GM12878 (cell line): ENCODE measurements around the gene SPATS2L. TPM values are rescaled to one million over a fixed set of nuclear protein-coding genes. Genes with fewer than 3 reads are reported as not detected.

Source experiments
- ATAC-seq: fragments of 200-7000 bp; cut with Tn5 transposase; 3 replicates; pipeline ENCODE4 v1.9.1; 2020; ENCODE audit warnings: mild to moderate bottlenecking, moderate library complexity
- BruUV-seq: library from RNA; stranded (reverse); fragments of 400-500 nt; replicated peaks from 2 replicates; lab custom pipeline; 2021; lab: Mats Ljungman, UMichigan
- CTCF ChIA-PET: fragments of 300-600 bp; sonication (Branson Sonifier 250); formaldehyde crosslinking; extraction: SDS; loops from one replicate; lab custom pipeline; 2021; ENCODE audit warnings: inconsistent platforms; lab: Yijun Ruan, JAX
- POLR2A ChIA-PET: fragments of 350-600 bp; formaldehyde crosslinking; extraction: SDS; loops from one replicate; lab custom pipeline; 2021; ENCODE audit warnings: inconsistent platforms; lab: Charles Lee
- RAD21 ChIA-PET: fragments of 300-600 bp; sonication (Branson Sonifier 250); formaldehyde crosslinking; loops from one replicate; lab custom pipeline; 2023; ENCODE audit warnings: antibody characterized with exemption; ENCODE audit not compliant: unreplicated experiment; lab: Charles Lee
- SMC1A ChIA-PET: fragments of 300-600 bp; sonication (Branson Sonifier 250); formaldehyde crosslinking; loops from one replicate; lab custom pipeline; 2023; ENCODE audit not compliant: unreplicated experiment, uncharacterized antibody; lab: Charles Lee
- DNase-seq: peaks from one replicate; pipeline ENCODE4 v3.0.0-alpha.2; 2011; ENCODE audit warnings: low read depth, low spot score
- FAIRE-seq: peaks from 3 replicates; lab custom pipeline; 2011; peaks lifted over from hg19 to GRCh38; lab: Jason Lieb, UNC
- H2AFZ ChIP-seq: 2 replicates; pipeline ENCODE4 v1.6.0; 2011; ENCODE audit warnings: low read depth, low read length, control low read depth; ENCODE audit not compliant: control insufficient read depth
- H3K27ac ChIP-seq: 2 replicates; pipeline ENCODE4 v1.5.1; 2011; ENCODE audit warnings: control low read depth; ENCODE audit not compliant: control insufficient read depth, insufficient read depth
- H3K27me3 ChIP-seq, 2 experiments: replicated peaks in 1 of 2; 2 replicates each; pipeline versions ENCODE4 v1.6.0 to v1.6.1; 2011; ENCODE audit warnings: low read length in 1 of 2; ENCODE audit not compliant: control insufficient read depth in 2 of 2, insufficient read depth in 2 of 2
- H3K36me3 ChIP-seq, 2 experiments: 2 replicates each; pipeline ENCODE4 v1.5.1; 2011; ENCODE audit warnings: low read length in 1 of 2; ENCODE audit not compliant: control insufficient read depth in 2 of 2, insufficient read depth in 2 of 2
- H3K4me1 ChIP-seq: 2 replicates; pipeline ENCODE4 v1.6.1; 2011; ENCODE audit warnings: mild to moderate bottlenecking, low read length, moderate library complexity, mixed read lengths; ENCODE audit not compliant: control insufficient read depth, insufficient read depth
- H3K4me2 ChIP-seq: 2 replicates; pipeline ENCODE4 v1.6.0; 2011; ENCODE audit warnings: control low read depth; ENCODE audit not compliant: control insufficient read depth, insufficient read depth
- H3K4me3 ChIP-seq: fragments of 200-600 bp; sonication (generic); 2 replicates; pipeline ENCODE4 v1.5.1; 2016
- H3K79me2 ChIP-seq: 2 replicates; pipeline ENCODE4 v1.6.0; 2011; ENCODE audit warnings: low read length; ENCODE audit not compliant: control insufficient read depth, insufficient read depth
- H3K9ac ChIP-seq: 2 replicates; pipeline ENCODE4 v1.8.0; 2011; ENCODE audit warnings: low read length, control low read depth, mixed read lengths; ENCODE audit not compliant: control insufficient read depth, insufficient read depth
- H3K9me3 ChIP-seq: replicated peaks from 3 replicates; pipeline ENCODE4 v1.5.1; 2011; ENCODE audit warnings: mild to moderate bottlenecking, low read length; ENCODE audit not compliant: control insufficient read depth, insufficient read depth
- H4K20me1 ChIP-seq: 2 replicates; pipeline ENCODE4 v1.6.0; 2011; ENCODE audit not compliant: control insufficient read depth, insufficient read depth
- BMI1 ChIP-seq: fragments of 450-650 bp; IDR thresholded peaks from 2 replicates; pipeline ENCODE4 v1.6.1; 2016; ENCODE audit warnings: mild to moderate bottlenecking, moderate library complexity, borderline replicate concordance
- BRCA1 ChIP-seq: IDR thresholded peaks from 2 replicates; pipeline ENCODE4 v1.6.1; 2011; ENCODE audit warnings: low read depth, low read length, improper control_type of control experiment
- CHD4 ChIP-seq: fragments of 200-600 bp; sonication (generic); IDR thresholded peaks from 2 replicates; pipeline ENCODE4 v1.6.1; 2016; ENCODE audit warnings: mild to moderate bottlenecking
- IRF4 ChIP-seq: IDR thresholded peaks from 2 replicates; pipeline ENCODE4 v1.6.1; 2011; ENCODE audit warnings: low read depth, low read length
- JUND ChIP-seq: IDR thresholded peaks from 2 replicates; pipeline ENCODE4 v1.6.1; 2012; ENCODE audit warnings: low read depth, mild to moderate bottlenecking, low read length, improper control_type of control experiment, moderate library complexity
- KDM1A ChIP-seq: fragments of 200-600 bp; sonication (generic); IDR thresholded peaks from 2 replicates; pipeline ENCODE4 v1.6.1; 2016; ENCODE audit warnings: borderline replicate concordance
- NR2C1 ChIP-seq: fragments of 450-650 bp; IDR thresholded peaks from 2 replicates; pipeline ENCODE4 v1.6.1; 2017; ENCODE audit warnings: antibody characterized with exemption, mild to moderate bottlenecking, moderate library complexity
- NRF1 ChIP-seq: conservative IDR thresholded peaks from 2 replicates; pipeline ENCODE4 v1.6.1; 2011; ENCODE audit warnings: mild to moderate bottlenecking, low read depth, low read length, improper control_type of control experiment
- SMARCA5 ChIP-seq: fragments of 450-650 bp; IDR thresholded peaks from 2 replicates; pipeline ENCODE4 v1.6.1; 2017; ENCODE audit warnings: mild to moderate bottlenecking
- STAT3 ChIP-seq: IDR thresholded peaks from 2 replicates; pipeline ENCODE4 v1.6.1; 2011; ENCODE audit warnings: low read depth, low read length, improper control_type of control experiment
- ZZZ3 ChIP-seq: IDR thresholded peaks from 2 replicates; pipeline ENCODE4 v1.6.1; 2011; ENCODE audit warnings: low read depth; ENCODE audit not compliant: control insufficient read depth, insufficient read length
- WGBS: methylation state at CpG from one replicate; pipeline ENCODE4 v1.1.6; 2016; ENCODE audit warnings: low lambda C conversion rate; ENCODE audit not compliant: insufficient replicate concordance, insufficient coverage; ENCODE audit errors: missing lambda C conversion rate; 5-methylcytosine and 5-hydroxymethylcytosine counted together
- in situ Hi-C: fragments of 300-500 bp; cut with MboI; formaldehyde crosslinking; loops from 9 replicates; pipeline ENCODE4 v1.14.3; 2018; ENCODE audit warnings: mixed read lengths
- intact Hi-C: fragments of 100-400 bp; cut with micrococcal nuclease; formaldehyde crosslinking; loops from one replicate; pipeline ENCODE4 v1.14.2; 2022; ENCODE audit not compliant: unreplicated experiment
- polyA plus RNA-seq, 11 experiments: library from polyadenylated mRNA; depleted of rRNA in 4 of 11; unstranded in 6 of 11; stranded (reverse) in 5 of 11; fragments of >200 nt; fragmentation: Nextera tagmentation in 4 of 11; fragmentation: Illumina TruSeq in 1 of 11; extraction: Ambion mirVana in 4 of 11; extraction: Trizol in 1 of 11; gene quantifications; 1 replicate in 1 of 11; 2 replicates in 10 of 11; pipeline versions ENCODE4 v1.2.1 to v1.2.3, GENCODE V29; 2011 to 2016; ENCODE audit warnings: inconsistent platforms in 2 of 11, missing spikeins in 2 of 11, low read depth in 1 of 11
- total RNA-seq, 4 experiments: library from RNA; depleted of rRNA in 3 of 4; stranded (reverse); fragments of >200 nt in 3 of 4; fragmentation: Illumina TruSeq in 1 of 4; extraction: Trizol in 1 of 4; gene quantifications; 2 replicates each; pipeline versions ENCODE4 v1.2.1 to v1.2.3, GENCODE V29; 2013 to 2021

Gene SPATS2L
- total and polyA plus RNA-seq, 10 of the 15 experiments (the other 5 are each of a cell fraction or from before 2014, with no cell fraction given) = 5.2 to 30.0 (median 20.1) TPM

DNA sequence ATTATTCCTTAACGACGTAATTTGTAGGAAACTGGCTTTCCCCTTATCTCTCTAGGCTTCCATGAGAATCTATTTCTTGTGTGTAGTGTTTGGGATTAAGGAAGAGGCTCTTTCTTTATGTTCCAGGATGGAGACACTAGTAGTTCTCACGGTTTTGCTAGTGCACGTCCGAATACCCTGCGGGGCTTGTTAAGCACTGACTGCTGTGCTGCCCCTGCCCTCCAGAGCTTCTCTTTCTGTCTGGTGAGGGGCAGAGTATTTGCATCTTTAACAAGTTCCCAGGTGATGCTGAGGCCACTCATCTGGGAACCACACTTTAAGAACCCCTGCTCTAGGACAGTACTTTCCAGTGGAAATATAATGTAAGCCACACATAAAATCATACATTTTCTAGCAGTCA lies 76.4 kb downstream of the SPATS2L start:
- no peaks in the 10 kb centered on the region for H4K20me1 ChIP-seq
- DNase-seq (no peak), ATAC-seq (no peak), FAIRE-seq (no peak)
- ChIA-PET POLR2A (interaction anchor here (0.7 kb wide), 1 partner anchor 10 kb away, joined by 3 read pairs; no protein-coding TSS in a partner anchor), CTCF (interaction anchor here (1.4 kb wide), 2 partner anchors 11 to 90 kb away, joined by 3 to 4 read pairs; no protein-coding TSS in a partner anchor)
- H3K9me3 ChIP-seq = peaks cover 1% of the 10 kb centered on the region; the same call in 2 of the 3 replicates
- no peaks in the 10 kb centered on the region for H3K36me3 ChIP-seq
- in situ Hi-C loops = no loop called here
- intact Hi-C loops = no loop called here
- H3K27me3 ChIP-seq = no peaks in the 10 kb centered on the region
- TF ChIP-seq NRF1 = no peak
- no peak for TF ChIP-seq KDM1A
- TF ChIP-seq BMI1 = no peak
- TF ChIP-seq ZZZ3 = no peak
- TF ChIP-seq NR2C1 = no peak
- no peak for TF ChIP-seq SMARCA5
- TF ChIP-seq STAT3 = no peak
- no peak for TF ChIP-seq IRF4
- no peak for TF ChIP-seq JUND
- no peak for TF ChIP-seq CHD4
- TF ChIP-seq BRCA1 = no peak
- TF ChIP-seq, all 136 proteins: peak for 0
- WGBS = 91% methylated on average over 6 of the region's 6 CpGs
- SMC1A ChIA-PET = interaction anchor here (0.9 to 2.7 kb wide), 6 partner anchors 7 to 67 kb away, joined by 3 to 14 read pairs (median 4); no protein-coding TSS in a partner anchor
- H3K4me2 ChIP-seq = no peak overlapping the region
- no peak overlapping the region for H2AFZ ChIP-seq
- no peak overlapping the region for H3K4me3 ChIP-seq
- RAD21 ChIA-PET = no interaction called here
- no TSS peak for BruUV-seq
- peaks cover 3% of the 10 kb centered on the region for H3K79me2 ChIP-seq
- H3K9ac ChIP-seq = no peak overlapping the region
- H3K27ac ChIP-seq = peak overlapping the region; percentile 76
- H3K4me1 ChIP-seq = peaks cover 25% of the 10 kb centered on the region
